SH-SY5Y (cell line): ENCODE results near the gene KLK3.

Source experiments
- GATA2 ChIP-seq: IDR thresholded peaks from 2 replicates; pipeline ENCODE4 v1.6.1; 2011; ENCODE audit warnings: mild to moderate bottlenecking, low read depth, low read length
- GATA3 ChIP-seq: IDR thresholded peaks from 2 replicates; pipeline ENCODE4 v1.6.1; 2011; ENCODE audit warnings: low read depth, mild to moderate bottlenecking, low read length, moderate library complexity

The KLK3 gene

DNA sequence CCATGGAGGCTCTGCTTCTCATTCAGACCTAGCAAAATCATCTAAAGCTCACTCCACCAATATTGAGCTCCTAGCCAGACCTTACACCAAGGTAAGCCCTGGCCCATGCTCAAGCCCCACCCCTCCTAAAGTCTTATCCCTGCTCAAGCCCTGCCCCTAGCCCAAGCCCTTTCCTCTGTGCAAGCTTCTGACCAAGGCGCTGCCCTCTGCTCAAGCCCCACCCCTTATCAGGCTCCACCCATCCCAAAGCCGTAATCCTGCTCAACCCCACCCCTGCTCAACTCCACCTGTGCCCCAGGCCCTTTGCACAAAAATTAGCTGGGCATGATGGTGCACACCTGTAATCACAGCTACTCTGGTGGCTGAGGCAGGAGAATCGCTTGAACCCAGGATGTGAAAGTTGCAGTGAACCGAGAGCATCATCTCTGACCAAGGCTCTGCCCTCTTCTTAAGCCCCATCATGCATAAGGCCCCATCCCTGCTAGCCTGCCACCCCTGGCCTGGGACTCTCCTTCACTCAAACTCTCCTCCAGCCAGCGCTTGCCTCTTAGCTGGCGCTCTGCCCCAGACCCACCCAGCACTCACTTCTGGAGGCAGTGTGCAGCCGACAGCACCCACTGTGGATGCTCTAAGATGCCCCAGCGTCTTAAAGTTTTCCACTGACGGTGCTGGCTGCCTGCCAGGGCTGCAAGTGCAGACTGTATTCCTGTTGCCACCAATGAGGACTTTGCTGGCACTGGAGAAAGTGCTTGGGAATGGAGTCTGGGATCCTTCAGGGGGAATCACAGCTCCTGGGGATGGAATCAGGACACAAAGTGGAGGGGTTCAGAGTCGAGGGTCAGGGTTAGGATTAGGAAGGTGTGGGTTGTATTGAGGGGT lies 40.0 kb downstream of the KLK3 start:
- TF ChIP-seq GATA3 (no peak), GATA2 (no peak)

DNA sequence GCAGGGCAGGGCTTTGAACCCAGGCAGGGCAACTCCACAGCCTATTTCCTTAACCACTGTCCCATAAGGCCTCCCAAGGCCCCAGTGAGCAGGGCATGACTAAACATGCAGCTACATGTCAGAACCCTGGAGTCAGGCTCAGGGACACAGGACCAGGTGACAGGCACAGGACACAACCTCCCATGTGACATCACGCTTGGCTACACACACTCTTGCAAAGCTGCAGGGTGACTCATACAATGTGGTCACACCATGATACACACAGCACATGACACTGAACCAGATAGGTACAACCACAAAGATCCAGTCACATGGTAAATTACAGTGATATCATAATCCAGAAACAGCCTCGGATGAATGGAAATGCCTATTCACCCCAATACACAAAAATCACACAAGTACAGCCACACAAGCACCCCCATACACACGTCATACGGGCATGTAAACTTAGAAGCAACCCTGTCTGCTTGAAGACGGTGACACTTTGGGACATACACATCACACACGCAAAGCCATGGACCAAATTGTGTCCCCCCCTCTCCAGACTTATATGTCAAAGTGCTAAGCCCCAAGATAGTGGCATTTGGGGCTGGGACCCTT lies 42.0 kb downstream of the KLK3 start:
- TF ChIP-seq GATA2 = no peak
- no peak for TF ChIP-seq GATA3

DNA sequence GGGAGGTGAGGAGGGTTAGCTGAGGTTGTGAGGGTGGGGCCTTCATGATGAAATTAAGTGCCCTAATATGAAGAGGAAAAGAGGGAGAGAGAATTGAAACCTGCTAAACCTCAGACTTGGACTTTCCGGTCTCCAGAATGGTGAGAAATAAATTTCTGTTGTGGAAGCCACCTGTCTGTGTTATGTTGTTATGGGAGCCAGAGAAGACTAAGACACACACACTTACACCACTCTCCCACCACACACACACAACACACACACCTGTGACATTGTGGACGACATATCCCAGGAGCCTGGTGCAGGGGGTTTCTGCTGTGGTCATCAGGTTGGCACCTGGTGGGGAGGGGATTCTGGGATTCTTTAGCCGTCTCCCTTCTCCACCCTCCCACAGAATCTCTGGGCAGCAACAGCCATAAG lies 42.5 kb downstream of the KLK3 start:
- TF ChIP-seq GATA2 (no peak), GATA3 (no peak)

DNA sequence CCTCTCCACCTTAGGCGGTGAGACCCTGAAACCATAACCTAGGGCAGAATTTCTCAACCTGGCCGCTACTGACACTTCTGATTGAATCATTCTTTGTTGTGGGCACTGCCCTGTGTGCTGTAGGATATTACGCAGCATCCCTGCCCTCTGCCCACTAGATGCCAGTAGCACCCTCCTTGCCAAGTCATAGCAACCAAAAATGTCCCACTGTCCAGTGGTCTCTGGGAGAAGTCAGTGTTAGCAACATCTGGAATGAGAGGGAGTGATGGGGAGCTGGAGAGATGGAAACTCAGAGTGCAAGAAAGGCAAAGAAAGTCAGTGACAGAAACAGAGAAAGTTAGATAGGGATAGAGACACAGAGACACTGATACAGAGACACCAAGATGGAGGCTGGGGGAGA lies 42.9 kb downstream of the KLK3 start:
- TF ChIP-seq GATA3 = no peak
- no peak for TF ChIP-seq GATA2

DNA sequence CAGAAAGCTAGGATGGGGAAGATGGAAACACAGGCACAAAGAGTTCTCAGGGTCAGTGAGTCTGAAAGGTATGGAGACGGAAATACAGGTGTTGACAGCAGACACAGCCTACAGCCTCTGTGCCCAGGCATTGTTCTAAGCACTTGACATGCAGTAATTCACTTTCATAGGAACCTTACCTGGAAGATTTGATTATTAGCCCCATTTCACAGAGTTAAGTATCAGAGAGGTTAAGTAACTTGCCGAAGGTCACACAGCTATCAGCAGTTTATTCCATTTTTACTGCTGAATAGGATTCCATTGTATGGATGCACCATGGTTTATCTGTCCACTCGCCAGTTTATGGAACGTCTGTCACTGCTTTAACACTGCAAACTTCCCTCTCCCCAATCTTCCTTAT lies 43.3 kb downstream of the KLK3 start:
- no peak for TF ChIP-seq GATA3
- TF ChIP-seq GATA2 = no peak

DNA sequence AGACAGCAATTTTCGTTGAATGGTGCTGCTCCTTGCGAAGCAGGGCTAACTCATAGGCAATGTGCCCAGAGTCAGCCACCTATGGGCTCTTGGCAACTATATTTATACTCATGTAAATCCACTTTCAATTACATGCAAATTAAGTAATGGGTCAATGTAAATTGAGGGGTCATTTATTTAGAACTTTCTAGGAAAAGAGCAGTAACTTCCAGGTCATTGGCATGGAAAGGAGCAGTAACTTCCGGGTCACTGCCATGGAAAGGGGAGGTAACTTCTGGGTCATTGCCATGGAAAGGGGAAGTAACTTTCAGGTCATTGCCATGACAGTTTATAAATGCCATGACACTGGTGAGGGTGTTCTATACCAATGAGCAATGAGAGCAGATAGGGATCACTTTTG lies 44.9 kb downstream of the KLK3 start:
- TF ChIP-seq GATA3 = no peak
- no peak for TF ChIP-seq GATA2

DNA sequence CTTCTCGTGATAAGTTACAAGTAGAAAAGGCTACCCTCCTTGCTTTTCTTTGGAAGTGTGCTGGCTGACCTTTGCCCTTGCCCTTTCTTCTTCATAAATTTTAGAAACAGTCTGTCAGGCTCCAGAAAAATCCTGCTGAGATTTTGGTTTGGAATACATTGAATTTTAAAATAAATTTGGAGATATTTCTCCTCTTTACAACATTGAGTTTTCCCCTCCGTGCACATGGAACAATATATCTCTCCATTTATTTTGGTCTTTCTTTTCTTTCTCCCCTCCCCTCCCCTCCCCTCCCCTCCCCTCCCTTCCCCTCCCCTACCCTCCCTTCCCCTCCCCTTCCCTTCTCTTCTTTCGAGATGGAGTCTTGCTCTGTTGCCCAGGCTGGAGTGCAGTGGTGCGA lies 47.9 kb downstream of the KLK3 start:
- TF ChIP-seq GATA2 = no peak
- TF ChIP-seq GATA3 = no peak

DNA sequence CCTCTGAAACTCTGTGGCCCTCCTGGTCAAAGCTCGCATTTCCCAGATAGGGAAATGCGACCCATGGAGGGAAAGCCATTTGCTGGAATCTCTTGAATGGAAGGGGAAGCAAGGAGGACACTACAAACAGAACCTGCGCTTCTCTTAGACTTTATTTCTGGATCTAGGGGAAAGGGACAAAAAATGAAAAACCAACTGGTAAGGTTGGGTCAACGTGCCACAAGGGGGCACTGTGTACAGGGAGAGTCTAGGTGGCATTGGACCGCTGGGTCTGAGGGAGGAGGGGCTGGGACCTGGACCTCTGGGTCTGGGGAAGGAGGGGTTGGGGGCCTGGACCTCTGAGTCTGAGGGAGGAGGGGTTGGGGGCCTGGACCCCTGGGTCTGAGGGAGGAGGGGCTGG lies 51.5 kb downstream of the KLK3 start:
- TF ChIP-seq GATA3 = no peak
- no peak for TF ChIP-seq GATA2

DNA sequence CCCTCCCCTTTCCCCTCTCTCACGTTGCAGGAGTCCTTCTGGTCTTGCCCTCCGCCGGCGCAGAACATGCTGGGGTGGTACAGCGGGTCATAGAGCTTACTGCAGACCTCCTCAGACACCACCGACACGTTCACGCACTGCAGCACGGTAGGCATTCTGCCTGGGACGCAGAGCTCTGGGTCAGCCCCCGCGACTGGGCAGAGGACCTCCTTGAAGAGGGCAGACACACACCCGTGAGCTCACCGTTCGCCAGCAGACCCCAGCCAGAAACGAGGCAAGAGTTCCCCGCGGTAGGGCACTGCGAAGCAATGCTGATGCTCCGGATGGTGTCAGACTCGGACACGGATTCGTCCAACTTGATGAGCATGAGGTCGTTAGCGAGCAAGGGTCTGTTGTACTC lies 53.6 kb downstream of the KLK3 start:
- TF ChIP-seq GATA3 (no peak), GATA2 (no peak)

DNA sequence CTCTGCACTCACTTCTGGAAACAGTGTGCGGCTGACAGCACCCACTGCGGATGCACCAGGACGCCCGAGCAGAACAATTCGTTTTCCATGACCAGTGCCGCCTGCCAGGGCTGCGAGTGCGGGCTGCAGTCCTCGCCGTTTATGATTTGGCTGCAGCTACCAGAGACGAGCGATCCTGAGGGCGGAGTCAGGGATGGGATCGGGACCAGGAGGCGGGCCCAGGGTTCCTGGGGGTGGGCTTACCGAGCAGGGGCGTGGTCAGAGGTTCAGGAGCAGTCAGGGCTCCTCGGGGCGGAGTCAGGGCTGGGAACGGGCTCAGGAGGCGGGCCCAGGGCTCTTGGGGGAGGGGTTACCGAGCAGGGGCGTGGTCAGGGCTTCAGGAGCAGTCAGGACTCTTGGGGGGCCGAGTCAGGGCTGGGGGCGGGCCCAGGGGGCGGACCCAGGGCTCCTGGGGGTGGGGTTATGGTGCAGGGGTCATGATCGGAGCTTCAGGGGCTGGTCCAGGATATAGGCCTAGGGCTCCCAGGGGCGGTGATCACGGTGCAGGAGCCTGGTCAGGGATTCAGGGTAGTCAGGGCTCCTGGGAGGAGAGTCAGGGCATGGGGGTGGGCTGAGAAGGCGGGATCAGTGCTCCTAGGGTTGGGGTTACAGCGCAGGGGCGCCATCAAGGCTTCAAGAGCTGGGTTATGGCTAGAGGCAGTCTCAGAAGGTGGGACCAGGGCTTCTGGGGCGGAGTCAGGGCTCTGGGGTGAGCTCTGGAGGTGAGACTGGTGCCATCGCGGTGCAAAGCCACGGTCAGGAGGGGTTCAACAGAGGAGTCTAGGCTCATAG lies 54.7 kb downstream of the KLK3 start:
- TF ChIP-seq GATA2 (no peak), GATA3 (no peak)
